HG02571 (cell line): ENCODE data around the gene CATSPERB.
A peak's percentile ranks its signal among the peaks of the same experiment; 100 is the strongest.
"Not testable (repeated sequence)": the region's sequence is repeated elsewhere in the genome, so short reads cannot be mapped to it uniquely, and the experiment has no call there.

Experiments used
- ATAC-seq: cut with Tn5 transposase; IDR thresholded peaks from one replicate; pipeline ENCODE4 v1.9.1; 2021; ENCODE audit warnings: mild to moderate bottlenecking, moderate library complexity; ENCODE audit not compliant: unreplicated experiment

Gene CATSPERB

DNA sequence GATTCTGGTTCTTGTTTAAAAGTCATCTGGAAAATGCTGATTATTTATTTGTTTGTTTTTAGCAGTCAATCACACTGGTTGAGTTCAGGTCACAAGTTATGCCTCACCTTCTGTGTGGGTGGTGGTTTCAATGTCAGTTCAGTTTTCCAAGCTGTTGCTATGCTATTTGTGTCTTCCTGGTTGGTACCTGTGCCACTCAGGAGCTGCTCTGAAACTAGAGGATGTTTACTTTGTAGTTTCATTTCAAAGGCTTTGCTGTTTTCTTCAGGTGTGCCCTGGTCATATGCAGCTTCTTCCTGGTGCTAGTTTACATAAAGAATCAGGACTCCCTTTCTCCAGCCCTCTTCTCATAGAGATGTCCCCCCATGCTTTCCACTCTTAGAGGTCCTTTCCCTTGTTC is 146.0 kb downstream of the CATSPERB start:
- ATAC-seq: no peak

DNA sequence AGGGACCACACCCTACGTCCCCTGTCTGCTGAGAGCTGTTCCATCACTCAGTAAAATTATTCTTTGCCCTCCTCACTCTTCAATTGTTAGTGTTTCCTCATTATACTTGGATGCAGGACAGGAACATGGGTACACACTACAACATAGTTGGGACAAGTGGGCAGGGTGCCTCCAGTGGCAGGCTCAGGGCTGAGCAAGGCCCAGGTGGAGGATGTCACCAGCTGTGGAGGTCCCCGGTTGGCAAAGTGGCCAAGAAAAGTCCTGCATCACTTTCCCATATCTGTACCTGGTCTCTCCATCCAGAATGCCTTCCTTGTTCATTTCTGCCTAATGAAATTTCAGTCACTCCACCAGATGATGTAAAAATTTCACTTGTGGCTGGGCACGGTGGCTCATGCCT is 149.1 kb downstream of the CATSPERB start:
- no peak for ATAC-seq

DNA sequence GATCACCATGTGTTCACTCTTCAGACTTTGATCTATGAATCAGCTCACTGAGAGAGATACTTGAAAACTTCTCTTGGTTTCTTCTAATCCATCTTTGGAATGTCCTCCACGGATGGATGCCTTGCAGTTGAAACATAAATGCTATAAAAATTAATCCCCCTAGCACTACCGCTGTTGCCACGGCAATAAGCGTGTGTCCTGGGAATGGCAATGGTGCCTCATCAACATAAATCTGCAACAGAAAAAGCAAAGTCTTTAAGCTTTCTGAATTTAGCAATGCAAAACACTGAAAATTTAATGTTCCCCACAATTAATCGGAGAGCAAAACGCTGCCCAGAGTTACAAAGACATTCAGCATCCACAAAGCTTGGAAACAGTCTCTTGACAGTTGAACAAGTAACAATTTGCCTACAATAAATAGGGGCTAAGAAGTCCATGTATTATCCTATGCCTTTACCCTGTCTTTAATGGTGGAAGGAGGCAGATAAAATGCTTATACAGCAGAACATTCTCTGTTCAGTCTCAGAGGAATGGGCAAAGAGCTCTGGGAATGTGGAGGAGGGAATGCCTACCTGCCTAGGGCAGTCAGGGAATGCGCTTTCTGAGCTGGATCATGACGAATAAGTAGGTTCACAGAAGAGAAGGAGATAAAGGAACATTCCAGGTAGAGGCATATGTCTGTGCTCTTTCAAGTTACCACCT is 150.9 kb downstream of the CATSPERB start:
- ATAC-seq: no peak

DNA sequence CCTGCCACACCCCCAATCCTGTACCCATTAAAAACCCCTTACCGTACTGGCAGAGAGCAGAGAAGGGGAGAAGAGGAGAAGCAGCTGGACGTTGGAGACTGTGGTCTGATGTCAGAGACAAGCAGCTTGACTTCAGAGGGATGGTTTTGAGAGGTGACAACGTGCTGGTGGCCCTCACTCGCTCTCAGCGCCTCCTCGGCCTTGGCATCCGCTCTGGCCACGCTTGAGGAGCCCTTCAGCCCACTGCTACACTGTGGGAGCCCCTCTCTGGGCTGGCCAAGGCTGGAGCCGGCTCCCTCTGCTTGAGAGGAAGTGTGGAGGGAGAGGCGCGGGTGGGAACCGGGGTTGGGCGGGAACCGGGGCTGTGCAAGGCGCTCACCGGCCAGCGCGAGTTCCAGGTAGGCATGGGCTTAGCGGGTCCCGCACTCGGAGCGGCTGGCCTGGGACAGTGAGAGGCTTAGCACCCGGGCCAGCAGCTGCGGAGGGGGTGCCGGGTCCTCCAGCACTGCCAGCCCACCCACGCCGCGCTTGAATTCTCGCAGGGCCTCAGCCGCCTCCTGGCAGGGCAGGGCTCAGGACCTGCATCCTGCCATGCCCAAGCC is 154.2 kb downstream of the CATSPERB start:
- ATAC-seq: no peak

DNA sequence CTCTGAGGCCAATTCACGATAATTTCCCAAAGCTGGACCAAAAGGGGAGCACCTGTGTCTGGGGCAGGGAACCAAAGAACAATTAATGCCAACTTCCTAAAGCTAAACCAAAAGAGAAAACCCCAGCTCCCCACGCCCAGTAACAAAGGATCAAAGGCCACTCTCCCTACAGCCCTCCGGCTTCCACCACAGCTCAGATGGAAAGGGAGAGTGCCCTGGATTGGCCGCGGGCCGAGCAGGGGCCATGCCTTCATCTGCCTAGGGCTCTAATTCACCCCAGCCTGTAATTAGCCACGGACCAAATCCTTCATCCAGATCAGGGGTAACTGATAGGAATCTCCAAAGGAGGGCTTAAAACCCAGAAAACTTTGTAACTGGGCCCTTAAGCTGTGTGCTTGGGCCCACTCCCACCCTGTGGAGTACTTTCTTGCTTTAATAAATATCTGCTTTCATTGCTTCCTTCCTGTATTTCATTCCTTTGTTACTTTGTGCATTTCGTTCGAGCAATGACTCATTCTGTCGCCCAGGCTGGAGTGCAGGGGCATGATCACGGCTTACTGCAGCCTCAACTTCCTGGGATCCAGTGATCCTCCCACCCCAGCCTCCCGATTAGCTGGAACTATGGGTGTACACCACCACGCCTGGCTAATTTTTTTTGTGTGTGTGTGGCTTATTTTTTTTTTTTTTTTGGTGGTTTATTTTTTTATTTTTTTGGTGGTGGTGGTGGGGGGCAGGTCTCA is 156.2 kb downstream of the CATSPERB start:
- ATAC-seq: no peak

DNA sequence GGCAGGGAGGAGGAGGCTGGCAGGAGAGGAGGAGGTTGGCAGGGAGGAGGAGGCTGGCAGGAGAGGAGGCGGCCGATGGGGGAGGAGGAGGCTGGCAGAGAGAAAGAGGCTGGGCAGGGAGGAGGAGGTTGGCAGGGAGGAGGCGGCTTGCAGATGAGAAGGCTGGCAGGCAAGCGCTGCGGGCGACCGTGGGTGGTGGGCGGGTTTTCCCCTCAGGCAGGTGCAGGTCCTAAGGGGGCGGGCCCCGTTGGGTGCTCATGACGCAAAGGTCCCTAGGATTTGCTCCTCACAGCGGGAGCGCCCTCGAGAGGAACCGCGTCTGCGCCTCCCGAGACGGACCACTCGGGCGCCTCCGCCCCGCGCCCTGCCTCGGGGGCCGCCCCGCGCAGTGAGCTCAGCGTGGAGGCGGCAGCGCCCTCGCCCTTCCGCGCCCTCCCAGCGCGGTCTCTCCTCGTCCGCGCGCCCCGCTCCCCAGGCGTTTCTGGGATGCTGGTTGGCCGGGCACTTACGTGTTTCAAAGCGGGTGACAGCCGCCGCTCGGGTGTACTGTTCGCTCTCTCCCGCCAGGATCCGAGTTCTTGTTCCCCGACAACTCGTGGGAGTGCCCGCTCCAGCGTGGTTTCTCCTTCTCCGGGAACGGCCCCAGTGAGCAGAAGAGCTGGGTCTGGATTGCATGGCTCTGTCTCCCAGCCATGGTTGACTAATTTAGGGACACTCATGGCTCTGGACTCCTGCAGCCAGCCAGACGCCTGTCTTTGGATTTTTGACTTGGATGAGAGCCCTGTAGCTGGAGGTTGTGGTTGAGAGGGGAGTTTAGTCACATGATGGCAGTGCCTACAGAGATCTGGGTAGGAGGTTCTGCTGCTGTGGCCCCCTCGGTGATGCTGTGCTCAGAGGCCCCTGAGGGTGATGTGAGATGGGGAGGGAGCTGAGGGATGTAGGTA is 157.7 kb downstream of the CATSPERB start:
- peak; percentile 80 for ATAC-seq

DNA sequence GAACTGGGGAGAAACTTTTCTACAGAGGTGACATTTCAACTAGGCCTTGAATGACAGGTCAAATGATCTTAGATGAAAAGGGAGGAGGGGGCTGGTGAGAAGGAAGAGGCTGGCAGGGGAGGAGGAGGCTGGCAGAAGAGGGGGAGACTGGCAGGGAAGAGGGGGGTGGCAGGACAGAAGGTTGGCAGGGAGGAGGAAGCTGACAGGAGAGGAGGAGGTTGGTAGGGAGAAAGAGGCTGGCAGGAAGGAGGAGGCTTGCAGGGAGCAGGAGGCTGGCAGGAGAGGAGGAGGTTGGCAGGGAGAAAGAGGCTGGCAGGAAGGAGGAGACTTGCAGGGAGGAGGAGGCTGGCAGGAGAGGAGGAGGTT is 158.4 kb downstream of the CATSPERB start:
- ATAC-seq: no peak

DNA sequence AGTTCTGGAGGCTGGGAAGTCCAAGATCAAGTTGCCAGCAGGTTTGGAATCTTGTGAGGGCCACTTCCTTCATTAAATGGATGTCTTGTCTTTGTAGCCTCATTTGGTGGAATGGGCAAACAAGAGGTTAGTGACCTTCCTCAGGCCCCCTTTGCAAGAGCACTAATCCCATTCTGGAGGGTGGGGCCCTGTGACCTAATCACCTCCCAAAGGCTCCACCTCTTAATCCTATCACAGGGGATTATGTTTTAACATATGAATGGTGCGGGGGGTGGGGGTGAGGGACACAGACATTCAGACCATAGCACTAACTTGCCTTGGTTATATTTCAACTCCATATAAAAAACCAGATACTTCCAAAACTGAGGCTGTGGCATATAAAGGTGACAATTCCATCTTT is 161.9 kb downstream of the CATSPERB start:
- ATAC-seq: no peak

DNA sequence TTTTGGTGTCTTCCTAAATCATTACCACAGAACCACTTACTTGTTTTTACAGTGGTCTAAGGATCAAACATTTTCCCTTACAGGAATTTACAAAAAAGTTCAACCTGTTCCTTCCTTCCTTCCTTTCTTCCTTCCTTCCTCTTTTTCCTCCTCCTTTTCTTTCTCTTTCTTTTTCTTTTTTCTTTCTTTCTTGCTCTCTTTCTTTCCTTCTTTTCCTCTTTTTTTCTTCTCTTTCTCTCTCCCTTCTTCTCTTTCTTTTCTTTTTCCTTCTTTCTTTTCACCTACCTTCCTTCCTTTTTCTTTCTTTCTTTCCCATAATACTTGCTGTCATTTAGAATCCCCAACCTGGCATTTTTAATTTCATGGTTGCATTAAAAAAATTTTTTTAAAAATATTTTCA is 162.6 kb downstream of the CATSPERB start:
- ATAC-seq: no peak

DNA sequence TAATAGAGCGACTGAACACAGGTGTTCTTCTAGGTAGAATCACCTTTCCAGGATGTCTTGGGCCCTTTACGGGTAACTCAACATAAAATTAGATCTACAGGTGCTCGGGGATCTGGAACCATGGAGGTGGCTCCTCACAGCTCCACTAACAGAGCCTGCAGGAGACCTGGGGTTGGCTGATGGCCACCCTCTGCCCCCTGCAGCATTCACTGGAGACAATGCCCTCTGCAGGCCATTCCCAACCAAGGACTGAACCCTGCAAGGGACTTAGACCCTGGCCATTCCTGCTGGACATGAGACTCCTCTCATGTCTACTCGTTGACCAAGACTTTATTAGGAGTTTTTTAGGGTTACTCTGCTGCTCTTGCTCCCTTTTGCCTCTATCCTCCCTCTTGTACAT is 163.3 kb downstream of the CATSPERB start:
- ATAC-seq: no peak

DNA sequence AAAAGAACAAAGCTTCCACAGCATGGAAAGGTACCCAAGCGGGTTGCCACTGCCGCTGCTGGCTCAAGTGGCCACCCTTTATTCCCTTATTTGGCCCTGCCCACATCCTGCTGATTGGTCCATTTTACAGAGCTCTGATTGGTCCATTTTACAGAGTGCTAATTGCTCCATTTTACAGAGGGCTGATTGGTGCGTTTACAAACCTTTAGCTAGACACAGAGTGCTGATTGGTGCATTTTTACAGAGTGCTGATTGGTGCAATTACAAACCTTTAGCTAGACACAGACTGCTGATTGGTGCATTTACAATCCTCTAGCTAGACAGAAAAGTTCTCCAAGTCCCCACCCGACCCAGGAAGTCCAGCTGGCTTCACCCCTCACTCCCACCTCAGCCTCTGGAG is 164.1 kb downstream of the CATSPERB start:
- ATAC-seq: not testable (repeated sequence)

DNA sequence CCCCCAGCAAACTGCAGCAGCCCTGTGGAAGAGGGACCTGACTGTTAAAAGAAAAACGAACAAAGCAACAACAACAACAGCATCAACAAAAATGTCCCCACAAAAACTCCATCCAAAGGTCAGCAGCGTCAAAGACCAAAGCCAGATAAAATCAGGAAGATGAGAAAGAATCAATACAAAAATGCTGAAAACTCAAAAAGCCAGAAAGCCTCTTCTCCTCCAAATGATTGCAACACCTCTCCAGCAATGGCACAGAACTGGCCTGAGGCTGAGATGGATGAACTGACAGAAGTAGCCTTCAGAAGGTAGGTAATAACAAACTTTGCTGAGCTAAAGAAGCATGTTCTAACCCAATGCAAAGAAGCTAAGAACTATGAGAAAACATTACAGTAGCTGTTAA is 176.4 kb downstream of the CATSPERB start:
- no peak for ATAC-seq

DNA sequence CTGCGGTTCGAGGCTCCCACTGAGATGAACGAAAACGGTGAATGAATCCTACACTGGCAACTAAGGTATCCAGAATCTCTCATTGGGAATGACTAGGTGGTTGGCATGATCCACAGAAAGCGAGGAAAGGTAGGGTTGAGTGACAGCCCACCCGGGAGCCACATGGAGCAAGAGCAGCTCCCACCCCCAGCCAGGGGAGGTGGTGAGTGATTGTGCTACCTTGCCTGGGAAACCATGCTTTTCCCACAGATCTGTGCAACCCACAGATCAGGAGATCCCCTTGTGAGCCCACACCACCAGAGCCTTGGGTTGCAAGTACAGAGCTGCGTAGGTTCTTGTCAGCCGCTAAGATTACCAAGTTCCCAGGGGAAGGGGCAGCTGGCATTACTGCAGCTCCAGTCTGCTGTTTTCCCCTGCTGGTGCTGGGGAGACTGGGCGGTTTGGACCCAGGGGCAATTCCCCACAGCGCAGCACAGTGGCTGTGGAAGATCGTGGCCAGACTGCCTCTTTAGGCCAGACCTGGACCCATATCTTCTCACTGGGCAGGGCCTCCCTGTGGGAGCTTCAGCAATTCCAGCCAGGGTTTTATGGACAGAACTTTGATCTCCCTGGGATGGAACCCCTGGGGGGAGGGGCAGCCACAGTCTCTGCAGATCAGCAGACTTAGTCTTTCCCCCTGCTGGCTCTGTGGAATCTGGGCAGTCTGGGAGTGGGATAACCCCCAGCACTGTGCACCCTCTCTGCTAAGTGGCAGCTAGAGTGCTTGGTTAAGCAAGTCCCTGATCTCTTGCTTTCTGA is 177.2 kb downstream of the CATSPERB start:
- no peak for ATAC-seq

DNA sequence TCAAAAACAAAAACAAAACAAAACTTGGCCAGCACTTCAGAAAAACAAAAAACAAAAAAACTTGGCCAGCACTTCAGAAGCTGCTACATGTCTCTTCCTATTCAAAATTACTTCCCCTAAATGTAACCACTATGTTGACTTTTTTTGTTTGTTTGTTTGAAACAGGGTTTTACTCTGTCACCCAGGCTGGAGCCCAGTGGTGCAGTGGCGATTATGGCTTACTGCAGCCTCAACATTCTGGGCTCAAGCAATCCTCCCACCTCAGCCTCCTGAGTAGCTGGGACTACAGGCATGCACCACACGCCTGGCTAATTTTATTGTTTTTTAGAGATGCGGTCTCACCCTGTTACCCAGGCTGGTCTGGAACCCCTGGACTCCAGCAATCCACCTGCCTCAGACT is 183.8 kb downstream of the CATSPERB start:
- no peak for ATAC-seq

DNA sequence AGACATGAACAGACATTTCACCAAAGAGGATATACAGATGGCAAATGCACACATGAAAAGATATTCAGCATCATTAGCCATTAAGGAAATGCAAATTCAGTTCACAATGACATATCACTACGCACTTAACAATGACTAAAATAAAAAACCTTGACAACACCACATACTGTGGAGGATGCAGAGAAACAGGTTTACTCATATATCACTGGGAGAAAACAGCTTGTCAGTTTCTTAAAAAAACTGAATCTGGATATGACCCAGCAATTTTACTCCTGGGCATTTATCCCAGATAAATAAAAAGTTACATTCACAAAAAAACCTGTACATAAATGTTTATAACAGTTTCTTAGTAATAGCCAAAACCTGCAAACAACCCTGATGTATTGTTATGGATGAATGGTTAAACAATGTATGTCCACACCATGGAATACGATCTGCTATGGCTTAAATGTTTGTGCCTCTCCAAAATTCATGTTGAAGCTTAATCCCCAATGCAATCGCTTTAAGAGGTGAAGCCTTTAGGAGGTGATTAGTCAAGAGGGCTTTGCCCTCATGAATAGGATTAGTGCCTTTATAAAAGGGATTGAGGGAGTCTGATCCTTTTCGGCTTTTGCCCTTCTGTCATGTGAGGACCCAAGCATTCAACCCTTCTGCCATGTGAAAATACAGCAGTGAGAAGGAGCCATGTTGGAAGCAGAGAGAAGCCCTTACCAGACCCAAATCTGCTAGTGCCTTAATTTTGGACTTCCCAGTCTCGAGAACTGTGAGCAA is 185.8 kb downstream of the CATSPERB start:
- no peak for ATAC-seq

DNA sequence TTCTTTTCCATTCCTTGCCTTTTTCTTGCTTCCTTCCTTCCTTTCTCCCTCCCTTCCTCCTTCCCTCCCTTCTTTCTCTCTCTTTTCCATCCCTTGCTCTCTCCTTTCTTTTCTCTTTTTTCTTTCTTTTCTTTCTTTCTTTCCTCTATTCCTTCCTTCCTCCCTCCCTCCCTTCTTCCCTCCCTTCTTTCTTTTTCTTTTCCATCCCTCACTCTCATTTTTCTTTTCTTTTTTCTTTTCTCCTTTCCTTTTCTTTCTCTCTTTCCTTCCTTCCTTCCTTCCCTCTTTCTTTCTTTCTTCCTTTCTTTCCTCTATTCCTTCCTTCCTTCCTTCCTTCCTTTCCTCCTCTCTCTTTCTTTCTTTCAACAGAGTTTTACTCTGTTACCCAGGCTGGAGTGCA is 186.7 kb downstream of the CATSPERB start:
- ATAC-seq: no peak

DNA sequence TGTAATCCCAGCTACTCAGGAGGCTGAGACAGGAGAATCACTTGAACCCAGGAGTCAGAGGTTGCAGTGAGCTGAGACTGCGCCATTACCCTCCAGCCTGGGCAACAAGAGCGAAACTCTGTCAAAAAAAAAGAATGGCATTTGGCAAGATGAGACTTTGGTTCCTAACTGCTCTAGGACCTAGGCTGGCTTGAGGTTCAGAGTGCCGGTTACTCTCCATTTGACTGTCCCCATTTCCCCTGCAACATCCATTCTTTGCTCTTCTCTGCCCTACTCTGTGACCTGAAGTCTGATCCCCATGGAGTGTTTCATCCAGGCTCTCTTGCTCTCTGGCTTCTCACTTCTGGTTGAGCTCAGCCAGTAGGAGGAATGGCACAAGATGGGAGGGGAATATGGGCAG is 195.6 kb downstream of the CATSPERB start:
- no peak for ATAC-seq

DNA sequence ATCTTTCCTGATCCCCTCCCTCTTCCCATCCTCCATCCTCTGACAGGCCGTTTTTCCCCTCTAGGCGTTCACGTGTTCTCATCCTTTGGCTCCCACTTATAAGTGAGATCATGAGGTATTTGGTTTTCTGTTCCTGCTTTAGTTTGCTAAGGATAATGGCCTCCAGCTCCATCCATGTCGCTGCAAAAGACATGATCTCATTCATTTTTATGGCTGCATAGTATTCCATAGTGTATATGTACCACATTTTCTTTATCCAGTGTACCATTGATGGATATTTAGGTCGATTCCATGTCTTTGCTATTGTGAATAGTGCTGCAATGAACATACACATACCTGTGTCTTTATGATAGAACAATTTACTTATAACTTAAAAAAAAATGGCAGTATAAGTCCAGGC is 197.8 kb downstream of the CATSPERB start:
- ATAC-seq: not testable (repeated sequence)

DNA sequence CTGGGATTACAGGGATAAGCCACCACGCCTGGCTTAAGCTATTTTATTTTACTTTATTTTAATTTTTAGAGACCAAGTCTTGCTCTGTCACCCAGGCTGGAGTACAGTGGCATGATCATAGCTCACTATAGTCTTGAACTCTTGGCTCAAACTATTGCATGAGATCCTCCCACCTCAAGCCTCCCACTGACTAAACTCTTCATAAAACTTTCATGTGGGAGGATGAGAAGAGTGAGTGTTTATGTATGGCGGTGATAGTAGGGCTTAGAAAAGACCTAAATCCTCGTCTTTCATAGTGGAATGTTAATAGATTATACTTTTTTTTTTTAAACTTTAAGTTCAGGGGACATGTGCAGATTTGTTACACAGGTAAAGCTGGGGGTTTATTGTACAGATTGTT is 198.3 kb downstream of the CATSPERB start:
- no peak for ATAC-seq
